Measurements from ENCODE around the gene DEPDC7. TPM values are rescaled to one million over a fixed set of nuclear protein-coding genes. Genes with fewer than 3 reads are reported as not detected.
A peak's percentile ranks its signal among the peaks of the same experiment; 100 is the strongest.

Gene DEPDC7
- total and polyA plus RNA-seq, 9 of the 15 experiments (the other 6 are each of a cell fraction or from before 2014, with no cell fraction given): 5.4 to 19.9 (median 12.0) TPM

DNA sequence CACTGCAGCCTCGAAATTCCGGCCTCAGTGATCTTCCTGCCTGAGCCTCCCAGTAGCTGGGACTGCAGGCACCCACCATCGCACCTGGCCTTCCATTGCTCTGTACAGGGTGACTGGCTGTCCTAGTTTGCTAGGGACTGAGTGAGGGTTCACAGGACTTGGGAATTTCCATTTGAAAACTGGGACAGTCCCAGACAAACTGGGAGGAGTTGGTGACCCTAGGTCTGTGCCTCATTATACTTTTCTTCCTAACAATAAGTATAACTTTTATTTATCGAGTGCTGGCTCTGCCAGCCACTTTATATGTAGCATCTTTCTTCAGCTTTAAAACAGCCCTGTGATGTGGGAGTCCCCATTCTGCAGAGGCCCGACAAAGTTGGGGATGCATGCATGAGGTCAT is 49.2 kb downstream of the DEPDC7 start:
- Histone ChIP-seq H3K36me3 (ENCODE audit: control insufficient read depth, insufficient read depth, low read length) (peaks cover 8% of the 10 kb centered on the region; the same call in 1 of the 3 replicates), H3K9me1 (ENCODE audit: control insufficient read depth, insufficient read depth, low read length) (peaks cover 4% of the 10 kb centered on the region), H2AFZ (ENCODE audit: low read depth, low read length) (no peak overlapping the region), H3K27ac (ENCODE audit: extremely low read depth, low read depth, low read length) (no peak overlapping the region), H3K4me1 (replicated peaks in 1 of 2; ENCODE audit: control insufficient read depth in 2 of 2, insufficient read depth in 2 of 2, low read length in 2 of 2) (no peaks in the 10 kb centered on the region; a peak in 1 of 5 replicates), H3K4me3 (no peak overlapping the region), H3K4me2 (ENCODE audit: insufficient read depth, low read length) (no peak overlapping the region), H3K79me2 (ENCODE audit: control insufficient read depth, insufficient read depth, low read length) (no peaks in the 10 kb centered on the region), H3K27me3 (ENCODE audit: control insufficient read depth in 2 of 2, insufficient read depth in 2 of 2, low read length in 2 of 2) (no peaks in the 10 kb centered on the region), H4K20me1 (replicated peaks; ENCODE audit: control insufficient read depth, insufficient read depth, low read length) (no peaks in the 10 kb centered on the region; the same call in 1 of the 2 replicates), H3K9me3 (replicated peaks; ENCODE audit: control insufficient read depth, insufficient read depth, low read depth, low read length) (no peaks in the 10 kb centered on the region), H3K9ac (ENCODE audit: insufficient read depth in 1 of 2, low read depth in 2 of 2, low read length in 2 of 2) (peak overlapping the region in 1 of 2 experiments; percentile 39; a peak in 1 of 4 replicates)
- WGBS (ENCODE audit: insufficient coverage, low coverage, missing lambda C conversion rate): 57% methylated on average over 5 of the region's 5 CpGs
- POLR2A ChIA-PET: interaction anchor here (0.6 to 1.0 kb wide), 2 partner anchors 140 to 233 kb away, joined by 3 to 5 read pairs; no protein-coding TSS in a partner anchor
- ATAC-seq (no peak), DNase-seq (ENCODE audit: extremely low read depth in 1 of 4, low spot score in 3 of 4) (no peak), FAIRE-seq (no peak)
- no TSS peak for BruUV-seq (replicated peaks)
- in situ Hi-C loops (cut with MboI): loop anchor here (5.0 kb wide), 1 partner anchor 108 kb away; no protein-coding TSS in a partner anchor
- intact Hi-C loops (cut with micrococcal nuclease): loop anchor here (1.0 to 5.0 kb wide), 4 partner anchors 48 to 256 kb away; no protein-coding TSS in a partner anchor
- CTCF ChIA-PET (ENCODE audit: low intra/inter-chr PET ratio): interaction anchor here (1.4 to 3.9 kb wide), 2 partner anchors 103 to 256 kb away, joined by 3 to 43 read pairs; no protein-coding TSS in a partner anchor
- no peak for TF ChIP-seq ZBTB11 (CRISPR knock-in tag; IDR thresholded peaks at IDR 0.05)
- no peak for TF ChIP-seq PML (IDR thresholded peaks at IDR 0.05; ENCODE audit: low read length)
- no peak for TF ChIP-seq ZNF174 (CRISPR knock-in tag; IDR thresholded peaks at IDR 0.05)
- no peak for TF ChIP-seq BRD9 (IDR thresholded peaks at IDR 0.05; ENCODE audit: low read depth, partially characterized antibody)
- no peak for TF ChIP-seq MAFK (IDR thresholded peaks at IDR 0.05; ENCODE audit: low read length)
- no peak for TF ChIP-seq CBX5 (IDR thresholded peaks at IDR 0.05; ENCODE audit: borderline replicate concordance, low read depth)
- TF ChIP-seq REST (IDR thresholded peaks at IDR 0.05; ENCODE audit: borderline replicate concordance): no peak
- no peak for TF ChIP-seq REST (CRISPR knock-in tag; IDR thresholded peaks at IDR 0.05; ENCODE audit: low read depth)
